ENCODE data around the gene ULBP2.
"Not testable (repeated sequence)": the region's sequence is repeated elsewhere in the genome, so short reads cannot be mapped to it uniquely, and the experiment has no call there.

The ULBP2 gene

GRCh38 chr6:149909701-149910470 is 31.9 kb upstream of the ULBP2 start:
- DNase-seq, result no peak

DNA sequence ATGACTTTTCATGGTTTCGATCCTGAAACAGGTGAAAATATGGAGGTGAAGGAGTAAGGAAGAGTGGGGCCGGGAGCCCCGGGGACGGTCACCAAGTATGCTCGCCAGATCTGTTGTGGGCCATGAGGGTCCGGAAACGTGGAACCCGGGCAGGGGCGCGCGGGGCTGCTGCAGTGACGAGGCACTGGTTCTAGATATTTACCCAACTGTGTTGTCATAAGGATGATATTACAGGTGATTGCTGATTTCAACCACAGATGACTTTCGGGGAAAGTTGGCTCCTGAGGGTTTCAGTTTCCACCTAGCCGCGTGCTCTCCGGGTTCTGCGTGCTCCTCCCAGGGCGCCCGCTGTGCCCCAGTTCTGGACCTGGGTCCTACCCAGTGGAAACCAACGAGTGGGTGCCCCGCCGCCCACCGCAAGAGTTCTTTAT is 31.1 kb upstream of the ULBP2 start:
- DNase-seq, result no peak

DNA sequence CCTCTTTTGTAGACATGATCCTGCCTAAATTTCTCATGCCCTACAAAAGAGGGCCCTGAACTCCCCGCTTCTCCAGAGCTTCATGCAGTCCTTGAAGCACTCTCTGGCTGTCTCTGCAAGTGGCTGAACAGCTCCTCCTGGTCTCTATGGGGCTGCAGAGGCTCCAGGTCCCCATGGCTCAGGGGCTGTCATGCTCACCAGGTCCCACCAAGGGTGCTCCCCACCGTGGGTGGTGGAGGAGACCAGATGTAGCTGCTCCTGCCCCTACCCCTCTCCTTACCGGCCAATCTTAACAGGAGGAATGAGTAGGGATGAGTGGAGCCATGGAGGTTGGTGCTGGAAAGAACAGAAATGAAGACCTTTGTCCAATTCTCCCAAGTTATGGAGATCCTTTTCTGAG is 29.1 kb upstream of the ULBP2 start:
- not testable (repeated sequence) for DNase-seq

DNA sequence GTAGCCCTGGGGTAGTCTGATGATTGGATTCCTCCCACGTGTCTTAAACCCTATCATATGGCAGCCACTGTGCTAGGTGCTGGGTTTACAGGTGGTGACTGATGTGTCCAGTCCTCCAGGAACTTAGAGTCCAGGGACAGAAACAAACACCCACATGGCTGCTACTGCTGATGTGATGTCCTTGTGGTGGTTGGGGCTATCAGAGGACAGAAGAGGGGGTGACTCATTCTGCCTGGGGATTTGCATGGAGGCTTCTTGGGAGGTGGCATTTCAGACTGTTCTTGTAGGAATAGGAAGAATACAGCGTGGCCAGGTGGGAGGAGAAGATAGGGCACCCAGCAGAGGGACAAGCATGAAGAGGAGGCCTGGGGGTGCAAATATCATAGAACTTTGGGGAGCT is 28.7 kb upstream of the ULBP2 start:
- no peak for DNase-seq

DNA sequence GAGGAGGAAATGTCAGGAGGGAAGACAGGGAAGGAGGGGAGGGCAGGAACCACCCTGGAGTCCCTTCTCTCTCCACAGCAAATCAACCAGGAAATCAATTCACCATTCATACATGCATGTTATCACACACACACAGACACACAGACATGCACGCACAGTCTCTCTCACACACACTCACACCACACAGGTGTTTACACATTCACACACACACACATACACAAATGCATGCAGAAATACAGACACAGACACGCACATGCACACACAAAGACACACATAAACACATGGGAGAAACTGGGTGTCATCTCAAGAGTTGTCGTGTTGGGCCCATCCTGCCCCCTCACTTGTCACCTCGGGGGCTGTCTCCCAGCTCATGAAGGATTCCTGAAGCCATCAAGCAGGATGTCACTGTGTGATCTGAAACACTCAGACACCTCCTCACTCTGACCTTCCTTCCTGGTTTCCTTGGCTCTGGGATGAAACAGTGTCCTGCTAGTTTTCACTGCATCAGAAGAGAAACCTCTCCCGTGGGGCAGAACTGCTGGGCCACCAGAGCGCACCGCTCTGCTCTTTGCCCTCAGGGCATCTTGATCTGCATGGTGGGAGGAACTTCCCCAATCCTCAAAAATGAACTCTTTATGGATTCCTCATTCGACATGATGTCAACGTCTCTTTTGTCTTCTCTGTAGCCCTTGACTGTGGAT is 28.1 kb upstream of the ULBP2 start:
- no peak for DNase-seq

DNA sequence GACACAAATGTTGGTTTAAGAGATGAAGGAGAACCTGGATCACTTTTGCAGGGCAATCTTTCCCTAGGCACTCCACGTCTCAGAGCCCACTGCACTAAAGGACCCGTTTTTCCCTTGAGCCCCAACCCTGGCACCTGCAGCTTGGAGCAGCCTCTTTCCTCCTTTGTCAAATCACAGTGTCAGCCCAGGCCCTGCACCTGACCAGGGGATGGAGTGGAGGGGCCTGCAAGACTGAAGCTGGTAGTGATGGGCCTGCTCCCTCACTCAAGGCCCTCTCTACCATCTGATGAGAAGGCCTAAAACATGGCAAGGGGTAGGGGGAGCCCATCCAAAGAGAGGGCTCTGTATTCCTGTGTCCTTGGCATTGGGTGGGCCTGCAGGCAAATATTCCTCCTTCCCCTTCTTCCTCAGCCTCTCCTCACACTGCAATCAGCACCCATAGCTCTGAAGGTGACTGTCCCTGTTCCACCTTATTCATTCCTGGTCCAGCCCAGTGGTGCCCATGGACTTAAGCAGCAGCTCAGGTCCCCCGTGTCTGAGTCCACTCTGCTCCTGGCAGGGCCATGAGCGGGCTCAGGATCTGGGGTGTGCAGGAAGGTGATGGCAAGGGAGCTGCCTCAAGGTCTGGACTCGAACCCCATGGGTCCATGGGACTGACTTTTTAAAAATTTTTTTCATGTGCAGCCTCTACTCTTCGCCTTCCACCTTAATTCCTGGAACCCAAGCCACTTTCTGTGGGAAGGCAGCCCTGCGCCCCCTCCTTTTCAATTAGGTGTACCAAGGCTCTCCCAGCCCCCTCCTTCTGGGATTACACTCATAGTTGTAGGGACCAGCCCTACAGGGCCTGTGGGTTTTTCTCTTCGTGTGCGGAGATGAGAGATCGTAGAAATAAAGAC is 25.6 kb upstream of the ULBP2 start:
- DNase-seq, result no peak

DNA sequence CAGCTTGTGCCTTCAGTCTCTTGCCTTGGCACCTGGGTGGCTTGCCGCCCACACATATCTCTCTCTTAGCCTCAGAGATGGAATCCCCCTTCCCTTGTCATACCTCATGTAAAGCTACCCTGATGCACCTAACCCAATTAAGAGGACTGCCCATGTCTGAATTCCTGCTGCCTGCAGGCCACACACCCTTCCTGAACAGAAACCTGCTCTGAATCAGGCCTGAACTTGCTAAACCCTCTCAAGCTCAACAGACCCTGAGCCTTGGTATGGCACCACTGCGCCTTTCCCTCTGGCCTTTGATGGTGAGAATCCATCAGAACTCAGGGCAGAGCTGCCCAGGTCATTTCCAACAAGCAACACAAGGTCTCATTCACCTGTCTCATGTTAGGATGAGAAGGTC is 24.1 kb upstream of the ULBP2 start:
- no peak for DNase-seq

GRCh38 chr6:149918151-149918905 is 23.5 kb upstream of the ULBP2 start:
- DNase-seq, result no peak

- peak; percentile 5 for DNase-seq
Observed at GRCh38 chr6:149919126-149919833, 22.5 kb upstream of the ULBP2 start.

DNA sequence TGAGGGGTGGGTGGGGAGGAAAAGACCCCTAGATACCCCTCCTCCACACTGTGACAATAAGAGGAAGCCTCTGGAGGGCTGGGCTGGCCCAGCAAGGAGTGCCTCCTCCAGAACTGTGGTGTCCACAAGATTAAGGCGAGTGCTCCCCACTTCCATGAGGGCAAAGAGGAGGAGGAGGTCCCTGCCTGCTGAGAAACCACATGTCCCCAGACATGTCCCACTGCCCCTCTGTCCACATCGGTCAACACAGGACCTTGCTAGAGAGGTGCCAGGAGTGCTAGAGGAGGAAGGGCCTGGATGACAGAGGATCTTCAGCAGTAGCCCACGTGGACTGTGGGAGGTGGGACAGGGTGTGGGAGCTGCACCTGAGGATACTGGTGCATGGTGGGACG is 22.0 kb upstream of the ULBP2 start:
- peak; percentile 15 for DNase-seq

DNA sequence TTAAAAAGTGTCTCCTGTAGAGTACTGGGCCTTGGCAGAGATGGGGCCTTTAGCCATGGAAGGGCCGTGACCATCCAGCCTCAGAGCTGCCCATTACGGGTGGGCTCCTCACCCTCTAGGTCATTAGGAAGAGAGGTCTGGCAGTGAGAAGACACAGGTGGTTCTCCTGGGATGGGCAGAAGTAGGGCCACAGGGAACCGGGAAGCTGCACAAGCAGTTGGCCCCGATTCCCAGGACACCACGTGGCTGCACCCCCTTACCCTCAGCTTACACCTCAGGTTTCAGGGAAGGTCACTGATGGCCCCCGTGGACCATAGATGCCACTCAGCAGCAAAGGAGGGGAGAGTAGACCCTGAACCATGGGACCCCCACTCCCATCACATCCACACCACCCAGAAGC is 20.5 kb upstream of the ULBP2 start:
- DNase-seq, result peak; percentile 7

DNA sequence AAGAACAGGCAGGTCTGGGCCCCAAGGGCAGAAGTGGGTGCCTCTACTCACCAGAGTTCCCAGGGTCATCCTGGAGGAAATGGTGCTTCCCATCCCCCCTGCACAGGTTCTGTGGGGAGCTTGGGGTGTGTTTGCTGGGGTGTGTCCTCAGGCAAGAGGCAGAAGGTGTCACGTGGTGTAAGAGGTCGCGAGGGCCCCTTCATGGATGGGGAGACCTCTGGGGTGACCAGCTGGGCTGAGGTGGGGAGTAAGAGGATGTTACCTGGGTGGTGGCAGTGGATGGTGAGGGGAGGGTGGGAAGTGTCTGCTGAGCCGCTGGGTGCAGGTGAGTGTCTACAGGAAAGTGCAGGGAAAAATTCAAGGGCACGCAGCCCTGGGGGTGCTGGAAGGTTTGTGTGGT is 19.7 kb upstream of the ULBP2 start:
- peak; percentile 10 for DNase-seq

GRCh38 chr6:149922642-149923326 is 19.0 kb upstream of the ULBP2 start, which contains the start of gene RAET1G:
TSS of gene RAET1G (minus strand) at chr6:149923121. CDS start at chr6:149923010, 111 bp downstream.
- DNase-seq, result peak; percentile 88

DNA sequence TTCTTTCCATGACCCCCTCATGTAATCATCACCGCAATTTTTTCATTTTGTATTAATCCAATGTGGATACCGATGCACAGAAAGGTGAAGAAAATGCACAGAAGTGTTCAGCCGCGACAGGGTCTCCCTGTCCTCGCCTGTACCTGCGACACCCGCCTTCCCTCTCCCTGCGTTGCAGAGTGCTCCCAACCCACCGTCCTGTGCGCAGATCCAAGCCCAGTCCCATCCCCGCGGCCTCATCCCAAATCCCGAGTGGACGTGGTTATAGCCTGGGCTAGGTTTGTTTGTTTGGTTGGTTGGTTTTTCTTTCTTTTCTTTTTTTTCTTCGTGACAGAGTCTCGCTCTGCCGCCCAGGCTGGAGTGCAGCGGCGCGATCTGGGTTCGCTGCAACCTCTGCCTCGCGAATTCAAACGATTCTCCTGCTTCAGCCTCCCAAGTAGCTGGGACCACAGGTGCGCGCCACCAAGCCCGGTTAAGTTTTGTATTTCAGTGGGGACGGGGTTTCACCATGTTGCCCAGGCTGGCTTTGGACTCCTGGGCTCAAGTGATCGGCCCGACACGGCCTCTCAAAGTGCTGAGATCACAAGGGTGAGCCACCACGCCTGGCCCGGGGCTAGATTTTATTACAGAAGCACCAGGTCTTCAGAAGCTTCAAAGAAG is 18.4 kb upstream of the ULBP2 start:
- DNase-seq, result peak; percentile 9

DNA sequence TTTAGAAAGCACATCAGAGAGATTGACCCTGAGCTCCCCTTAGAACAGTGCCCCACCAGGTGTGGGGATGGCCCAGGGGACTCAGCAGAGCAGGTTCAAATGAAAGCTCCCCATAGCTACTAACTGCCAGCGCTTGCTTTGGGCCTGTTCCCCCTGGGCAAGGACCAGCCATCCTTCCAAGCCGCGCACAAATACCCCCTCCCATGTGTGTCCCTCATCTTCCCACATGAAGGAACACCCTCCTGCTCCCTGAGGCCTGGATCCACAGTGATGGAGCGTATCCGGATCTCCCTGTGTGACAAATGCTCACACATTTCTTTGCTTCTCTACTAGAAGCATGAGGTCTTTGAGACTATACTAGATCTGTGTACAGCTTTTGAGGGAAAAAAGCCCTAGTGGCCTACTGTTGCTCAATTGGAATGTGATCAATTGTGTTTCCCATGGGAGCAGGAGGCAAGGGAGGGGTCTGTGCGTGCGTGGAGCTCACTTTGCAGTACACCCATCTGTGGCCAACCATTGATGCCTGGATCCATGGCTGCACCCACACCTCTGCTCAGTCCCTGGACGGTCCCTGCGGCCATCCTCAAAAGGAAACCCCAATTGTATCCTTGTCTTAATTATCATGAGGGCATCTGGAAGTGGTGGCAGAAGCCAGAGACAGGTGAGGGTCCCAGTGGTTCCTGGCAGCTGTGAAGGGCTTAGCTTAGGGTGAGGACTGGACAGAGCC is 17.4 kb upstream of the ULBP2 start:
- DNase-seq, result peak; percentile 9

GRCh38 chr6:149924933-149925252 is 16.9 kb upstream of the ULBP2 start:
- DNase-seq, result no peak

GRCh38 chr6:149925253-149925973 is 16.4 kb upstream of the ULBP2 start:
- peak; percentile 15 for DNase-seq

- DNase-seq, result peak; percentile 68
Observed at GRCh38 chr6:149925974-149926777, 15.6 kb upstream of the ULBP2 start.

DNA sequence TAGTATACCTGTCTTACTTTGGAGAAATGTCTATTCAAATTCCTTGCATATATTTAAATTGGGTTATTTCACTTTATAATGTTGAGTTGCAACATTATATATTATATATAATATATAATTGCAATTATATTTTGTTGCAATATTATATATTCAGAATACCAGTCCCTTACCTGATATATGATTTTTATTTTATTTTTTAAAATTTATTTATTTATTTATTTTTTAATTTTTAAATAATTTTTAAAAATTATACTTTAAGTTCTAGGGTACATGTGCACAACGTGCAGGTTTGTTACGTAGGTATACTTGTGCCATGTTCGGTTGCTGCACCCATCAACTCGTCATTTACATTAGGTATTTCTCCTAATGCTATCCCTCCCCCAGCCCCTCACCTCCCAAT is 14.8 kb upstream of the ULBP2 start:
- DNase-seq, result peak; percentile 1

Measured in CD4-positive, alpha-beta T cell treated with Interleukin-15 for 1 hour (primary cell).